D721Med (cell line): ENCODE data around the gene IL27RA.

Experiments
- DNase-seq: peaks from one replicate; pipeline ENCODE4 v3.0.0; 2011; ENCODE audit warnings: low spot score; ENCODE audit not compliant: insufficient read length
- FAIRE-seq: peaks from 2 replicates; lab custom pipeline; 2011; peaks lifted over from hg19 to GRCh38; lab: Jason Lieb, UNC
- TF ChIP-seq, protein P1 (sequence below): IDR thresholded peaks from 2 replicates; pipeline ENCODE4 v1.5.1; 2012; ENCODE audit warnings: mild to moderate bottlenecking, control low read depth; ENCODE audit not compliant: insufficient read depth; ENCODE audit errors: missing control alignments

IL27RA gene

DNA sequence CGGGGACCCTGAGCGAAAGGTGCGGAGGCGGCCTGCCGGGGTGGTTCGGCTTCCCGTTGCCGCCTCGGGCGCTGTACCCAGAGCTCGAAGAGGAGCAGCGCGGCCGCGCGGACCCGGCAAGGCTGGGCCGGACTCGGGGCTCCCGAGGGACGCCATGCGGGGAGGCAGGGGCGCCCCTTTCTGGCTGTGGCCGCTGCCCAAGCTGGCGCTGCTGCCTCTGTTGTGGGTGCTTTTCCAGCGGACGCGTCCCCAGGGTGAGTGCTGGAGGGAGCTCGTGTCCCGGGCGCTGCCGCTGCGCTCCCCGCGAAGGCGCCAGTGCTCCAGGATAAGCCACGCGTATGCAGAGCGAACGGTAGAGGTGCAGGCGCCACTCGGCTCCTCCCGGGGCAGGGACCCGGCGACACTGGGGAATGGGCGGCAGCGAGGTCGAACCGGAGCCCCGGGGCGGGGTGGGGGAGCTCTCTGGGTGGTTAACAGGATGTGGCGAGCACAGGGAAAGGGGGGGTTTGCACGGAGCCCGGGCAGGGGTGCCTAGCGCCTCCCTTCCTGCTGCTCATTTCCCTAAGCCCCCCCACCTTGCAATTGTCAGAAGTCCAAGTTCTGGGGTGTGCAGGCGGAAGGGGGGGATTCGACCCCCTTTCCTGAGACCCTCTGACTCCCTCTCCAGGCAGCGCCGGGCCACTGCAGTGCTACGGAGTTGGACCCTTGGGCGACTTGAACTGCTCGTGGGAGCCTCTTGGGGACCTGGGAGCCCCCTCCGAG is at the start of gene IL27RA:
IL27RA (plus strand) TSS at position 44 of the 762 bp plus-strand sequence; CDS start at position 155, 111 bp downstream.
- FAIRE-seq (no peak), DNase-seq (peak; percentile 79)
- TF ChIP-seq, protein P1, sequence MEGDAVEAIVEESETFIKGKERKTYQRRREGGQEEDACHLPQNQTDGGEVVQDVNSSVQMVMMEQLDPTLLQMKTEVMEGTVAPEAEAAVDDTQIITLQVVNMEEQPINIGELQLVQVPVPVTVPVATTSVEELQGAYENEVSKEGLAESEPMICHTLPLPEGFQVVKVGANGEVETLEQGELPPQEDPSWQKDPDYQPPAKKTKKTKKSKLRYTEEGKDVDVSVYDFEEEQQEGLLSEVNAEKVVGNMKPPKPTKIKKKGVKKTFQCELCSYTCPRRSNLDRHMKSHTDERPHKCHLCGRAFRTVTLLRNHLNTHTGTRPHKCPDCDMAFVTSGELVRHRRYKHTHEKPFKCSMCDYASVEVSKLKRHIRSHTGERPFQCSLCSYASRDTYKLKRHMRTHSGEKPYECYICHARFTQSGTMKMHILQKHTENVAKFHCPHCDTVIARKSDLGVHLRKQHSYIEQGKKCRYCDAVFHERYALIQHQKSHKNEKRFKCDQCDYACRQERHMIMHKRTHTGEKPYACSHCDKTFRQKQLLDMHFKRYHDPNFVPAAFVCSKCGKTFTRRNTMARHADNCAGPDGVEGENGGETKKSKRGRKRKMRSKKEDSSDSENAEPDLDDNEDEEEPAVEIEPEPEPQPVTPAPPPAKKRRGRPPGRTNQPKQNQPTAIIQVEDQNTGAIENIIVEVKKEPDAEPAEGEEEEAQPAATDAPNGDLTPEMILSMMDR = peak; percentile 70

DNA sequence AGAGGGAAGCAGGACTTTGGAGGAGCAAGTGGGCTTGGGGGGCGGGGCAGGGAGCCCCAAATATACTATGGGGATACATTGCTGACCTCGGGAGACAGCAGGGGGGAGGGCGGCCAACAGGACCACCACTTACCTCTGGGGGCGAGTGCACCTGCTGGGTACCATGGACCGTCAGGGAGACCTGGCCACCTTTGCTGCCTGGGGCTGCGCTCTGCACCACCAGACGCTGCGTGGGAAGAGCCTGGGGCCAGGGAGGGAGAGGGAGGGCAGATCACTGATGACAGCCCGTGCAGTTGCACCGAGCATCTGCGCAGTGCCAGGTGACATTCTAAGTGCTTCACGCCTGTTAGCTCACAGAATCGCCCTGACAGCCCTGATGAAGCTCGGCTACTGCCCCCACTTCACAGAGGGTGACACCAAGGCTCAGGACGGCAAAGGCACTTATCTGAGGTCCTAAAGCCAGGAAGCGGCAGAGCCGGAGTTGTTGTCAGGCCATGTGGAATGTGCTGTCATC is 49.5 kb upstream of the IL27RA start:
- no peak for DNase-seq
- FAIRE-seq = no peak
- TF ChIP-seq, protein P1 = no peak

DNA sequence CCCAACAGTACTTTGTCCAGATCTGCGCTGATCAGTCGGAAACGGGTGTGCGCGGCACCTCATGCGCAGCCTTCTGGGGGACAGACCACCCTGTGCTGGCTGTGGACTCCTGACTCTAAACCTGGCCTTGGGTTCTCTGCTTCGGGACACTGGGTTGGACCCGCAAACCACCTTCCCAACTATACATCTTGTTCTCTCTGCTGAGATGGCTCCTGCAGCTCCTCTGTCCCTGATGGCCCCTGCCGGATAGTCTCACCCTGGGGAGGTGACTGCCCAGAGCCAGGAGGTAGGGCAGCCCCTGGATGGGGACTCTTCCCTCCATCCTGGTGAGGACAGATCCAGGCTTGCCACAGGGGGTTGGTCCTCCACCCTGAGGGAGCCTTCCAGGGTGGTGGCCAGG is 48.8 kb upstream of the IL27RA start:
- TF ChIP-seq, protein P1 = no peak
- DNase-seq (no peak), FAIRE-seq (no peak)

DNA sequence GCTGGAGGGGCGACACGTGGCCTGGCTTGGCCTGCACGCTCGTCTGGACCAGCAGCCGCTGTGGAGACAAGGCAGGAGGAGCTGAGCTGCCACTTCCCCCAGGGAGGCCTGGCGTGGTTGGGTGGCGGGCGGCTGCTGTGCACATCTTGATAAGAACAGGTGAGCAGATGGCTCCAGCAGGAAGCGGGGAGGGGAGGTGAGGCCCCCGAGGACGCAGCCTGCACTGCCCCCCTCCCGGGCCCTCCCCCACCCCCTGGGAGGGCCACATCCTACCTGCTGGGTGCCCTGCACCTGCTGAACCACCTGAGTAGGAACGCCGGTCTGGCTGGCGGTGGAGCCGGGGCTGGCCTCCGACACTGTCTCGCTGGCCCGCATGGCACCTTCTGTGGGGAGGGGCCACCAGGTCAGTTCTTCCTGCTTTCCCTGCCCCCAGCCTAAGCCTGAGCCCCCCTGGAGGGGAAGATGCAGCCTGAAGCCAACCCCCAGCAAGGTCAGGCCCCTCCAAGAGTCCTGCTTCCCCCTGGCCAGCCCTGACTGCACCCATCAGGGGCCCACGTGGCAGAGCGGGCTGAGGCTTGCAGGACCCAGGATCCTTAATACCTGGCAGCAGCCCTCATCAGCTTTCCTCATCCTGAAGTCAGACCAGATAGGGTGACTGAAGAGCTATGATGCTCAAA is 48.2 kb upstream of the IL27RA start:
- DNase-seq = no peak
- no peak for FAIRE-seq
- TF ChIP-seq, protein P1 = no peak

DNA sequence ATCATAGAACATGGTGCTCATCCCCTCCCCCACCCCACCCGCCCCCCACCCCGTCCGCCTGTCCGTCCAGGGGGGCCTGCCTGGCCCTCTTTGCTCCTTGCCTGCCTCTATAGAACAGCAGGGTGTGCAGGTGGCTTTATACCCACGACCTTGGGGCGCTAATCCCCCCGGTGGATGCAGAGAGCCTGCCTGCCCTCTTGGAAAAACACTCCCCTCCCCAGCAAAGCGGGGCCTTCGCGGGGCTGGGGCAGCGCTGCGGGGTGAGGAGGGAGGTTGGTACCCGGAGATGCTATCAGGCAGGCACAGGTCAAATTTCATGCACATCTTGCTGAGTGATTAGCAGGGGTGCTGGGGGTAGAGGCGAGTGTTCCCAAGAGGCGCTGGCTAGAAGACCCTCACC is 47.4 kb upstream of the IL27RA start:
- TF ChIP-seq, protein P1 = no peak
- FAIRE-seq (no peak), DNase-seq (no peak)

DNA sequence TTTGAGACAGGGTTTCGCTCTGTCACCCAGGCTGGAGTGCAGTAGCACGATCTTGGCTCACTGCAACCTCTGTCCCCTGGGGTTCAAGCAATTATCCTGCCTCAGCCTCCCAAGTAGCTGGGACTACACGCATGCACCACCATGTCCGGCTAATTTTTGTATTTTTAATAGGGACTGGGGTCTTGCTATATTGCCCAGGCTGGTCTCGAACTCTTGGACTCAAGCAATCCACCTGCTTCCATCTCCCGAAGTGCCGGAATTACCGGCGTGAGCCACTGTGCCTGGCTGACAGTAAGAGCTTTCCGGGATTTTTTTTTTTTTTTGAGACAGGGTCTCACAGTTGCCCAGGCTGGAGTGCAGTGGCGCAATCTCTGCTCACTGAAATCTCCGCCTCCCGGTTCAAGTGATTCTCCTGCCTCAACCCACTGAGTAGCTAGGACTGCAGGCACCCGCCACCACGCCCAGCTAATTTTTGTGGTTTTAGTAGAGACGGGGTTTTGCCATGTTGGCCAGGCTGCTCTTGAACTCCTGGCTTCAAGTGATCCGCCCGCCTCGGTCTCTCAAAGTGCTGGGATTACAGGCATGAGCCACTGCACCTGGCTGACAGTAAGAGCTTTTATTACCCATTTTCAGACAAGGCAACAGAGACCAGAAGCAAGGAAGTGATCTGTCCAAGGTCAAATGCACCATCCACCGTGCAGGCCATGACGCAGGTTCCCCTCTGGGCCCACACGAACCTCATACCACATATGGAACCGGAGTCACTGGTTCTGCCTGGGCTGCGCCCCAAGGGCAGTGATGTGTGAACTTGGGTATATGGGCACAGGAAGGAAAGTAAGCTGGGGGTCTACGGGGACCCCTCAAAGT is 46.5 kb upstream of the IL27RA start:
- TF ChIP-seq, protein P1 = no peak
- no peak for FAIRE-seq
- no peak for DNase-seq
